ENCODE data around the gene GMEB2. TPM values are rescaled to one million over a fixed set of nuclear protein-coding genes. Genes with fewer than 3 reads are reported as not detected.

GMEB2 gene
- total RNA-seq, 1 experiment from 2014 or later, result 22.0 TPM

Other genes with a start within 250 kb of the GMEB2 start
- gene KCNQ2, start 154.4 kb downstream of the GMEB2 start, total RNA-seq (2014; rRNA removed; shearing (Covaris generic)), result under 0.01 and 0.23 TPM in 2 replicates
- gene EEF1A2, start 128.0 kb downstream of the GMEB2 start, total RNA-seq (2014; rRNA removed; shearing (Covaris generic)), result 203 and 276 TPM in 2 replicates
- gene PPDPF, start 106.3 kb downstream of the GMEB2 start, total RNA-seq (2014; rRNA removed; shearing (Covaris generic)), result 35.3 and 143 TPM in 2 replicates
- not detected in 2 replicates for gene PTK6, start 89.7 kb downstream of the GMEB2 start, total RNA-seq (2014; rRNA removed; shearing (Covaris generic))
- not detected in 2 replicates for gene SRMS, start 79.4 kb downstream of the GMEB2 start, total RNA-seq (2014; rRNA removed; shearing (Covaris generic))
- gene FNDC11, start 72.9 kb downstream of the GMEB2 start, total RNA-seq (2014; rRNA removed; shearing (Covaris generic)), result not detected in 2 replicates
- 10.8 and 11.7 TPM in 2 replicates for gene HELZ2, start 52.9 kb downstream of the GMEB2 start, total RNA-seq (2014; rRNA removed; shearing (Covaris generic))
- gene STMN3, start 26.3 kb upstream of the GMEB2 start, total RNA-seq (2014; rRNA removed; shearing (Covaris generic)), result 30.9 and 33.2 TPM in 2 replicates
- 13.1 and 19.3 TPM in 2 replicates for gene RTEL1, start 31.2 kb upstream of the GMEB2 start, total RNA-seq (2014; rRNA removed; shearing (Covaris generic))
- gene TNFRSF6B, start 69.6 kb upstream of the GMEB2 start, total RNA-seq (2014; rRNA removed; shearing (Covaris generic)), result 5.9 and 7.2 TPM in 2 replicates
- 44.6 and 46.2 TPM in 2 replicates for gene ARFRP1, start 80.9 kb upstream of the GMEB2 start, total RNA-seq (2014; rRNA removed; shearing (Covaris generic))
- gene ZGPAT, start 80.9 kb upstream of the GMEB2 start, total RNA-seq (2014; rRNA removed; shearing (Covaris generic)), result 29.1 and 29.6 TPM in 2 replicates
- gene LIME1, start 109.6 kb upstream of the GMEB2 start, total RNA-seq (2014; rRNA removed; shearing (Covaris generic)), result 5.8 and 10.3 TPM in 2 replicates
- gene SLC2A4RG, start 112.7 kb upstream of the GMEB2 start, total RNA-seq (2014; rRNA removed; shearing (Covaris generic)), result 39.8 and 49.2 TPM in 2 replicates
- gene ZBTB46, start 204.2 kb upstream of the GMEB2 start, total RNA-seq (2014; rRNA removed; shearing (Covaris generic)), result 0.19 and 0.20 TPM in 2 replicates
- not detected in 2 replicates for gene ABHD16B, start 234.4 kb upstream of the GMEB2 start, total RNA-seq (2014; rRNA removed; shearing (Covaris generic))
- 119 and 120 TPM in 2 replicates for gene TPD52L2, start 238.2 kb upstream of the GMEB2 start, total RNA-seq (2014; rRNA removed; shearing (Covaris generic))

All from HT1080 (cell line).